GM12878 (cell line): ENCODE results near the gene PGAM2. TPM values are rescaled to one million over a fixed set of nuclear protein-coding genes. Genes with fewer than 3 reads are reported as not detected.

Source experiments
- ATAC-seq: fragments of 200-7000 bp; cut with Tn5 transposase; 3 replicates; pipeline ENCODE4 v1.9.1; 2020; ENCODE audit warnings: mild to moderate bottlenecking, moderate library complexity
- BruUV-seq: library from RNA; stranded (reverse); fragments of 400-500 nt; replicated peaks from 2 replicates; lab custom pipeline; 2021; lab: Mats Ljungman, UMichigan
- CTCF ChIA-PET: fragments of 300-600 bp; sonication (Branson Sonifier 250); formaldehyde crosslinking; extraction: SDS; loops from one replicate; lab custom pipeline; 2021; ENCODE audit warnings: inconsistent platforms; lab: Yijun Ruan, JAX
- POLR2A ChIA-PET: fragments of 350-600 bp; formaldehyde crosslinking; extraction: SDS; loops from one replicate; lab custom pipeline; 2021; ENCODE audit warnings: inconsistent platforms; lab: Charles Lee
- RAD21 ChIA-PET: fragments of 300-600 bp; sonication (Branson Sonifier 250); formaldehyde crosslinking; loops from one replicate; lab custom pipeline; 2023; ENCODE audit warnings: antibody characterized with exemption; ENCODE audit not compliant: unreplicated experiment; lab: Charles Lee
- SMC1A ChIA-PET: fragments of 300-600 bp; sonication (Branson Sonifier 250); formaldehyde crosslinking; loops from one replicate; lab custom pipeline; 2023; ENCODE audit not compliant: unreplicated experiment, uncharacterized antibody; lab: Charles Lee
- DNase-seq: peaks from one replicate; pipeline ENCODE4 v3.0.0-alpha.2; 2011; ENCODE audit warnings: low read depth, low spot score
- FAIRE-seq: peaks from 3 replicates; lab custom pipeline; 2011; peaks lifted over from hg19 to GRCh38; lab: Jason Lieb, UNC
- H2AFZ ChIP-seq: 2 replicates; pipeline ENCODE4 v1.6.0; 2011; ENCODE audit warnings: low read depth, low read length, control low read depth; ENCODE audit not compliant: control insufficient read depth
- H3K27ac ChIP-seq: 2 replicates; pipeline ENCODE4 v1.5.1; 2011; ENCODE audit warnings: control low read depth; ENCODE audit not compliant: control insufficient read depth, insufficient read depth
- H3K27me3 ChIP-seq, 2 experiments: replicated peaks in 1 of 2; 2 replicates each; pipeline versions ENCODE4 v1.6.0 to v1.6.1; 2011; ENCODE audit warnings: low read length in 1 of 2; ENCODE audit not compliant: control insufficient read depth in 2 of 2, insufficient read depth in 2 of 2
- H3K36me3 ChIP-seq, 2 experiments: 2 replicates each; pipeline ENCODE4 v1.5.1; 2011; ENCODE audit warnings: low read length in 1 of 2; ENCODE audit not compliant: control insufficient read depth in 2 of 2, insufficient read depth in 2 of 2
- H3K4me1 ChIP-seq: 2 replicates; pipeline ENCODE4 v1.6.1; 2011; ENCODE audit warnings: mild to moderate bottlenecking, low read length, moderate library complexity, mixed read lengths; ENCODE audit not compliant: control insufficient read depth, insufficient read depth
- H3K4me2 ChIP-seq: 2 replicates; pipeline ENCODE4 v1.6.0; 2011; ENCODE audit warnings: control low read depth; ENCODE audit not compliant: control insufficient read depth, insufficient read depth
- H3K4me3 ChIP-seq: fragments of 200-600 bp; sonication (generic); 2 replicates; pipeline ENCODE4 v1.5.1; 2016
- H3K79me2 ChIP-seq: 2 replicates; pipeline ENCODE4 v1.6.0; 2011; ENCODE audit warnings: low read length; ENCODE audit not compliant: control insufficient read depth, insufficient read depth
- H3K9ac ChIP-seq: 2 replicates; pipeline ENCODE4 v1.8.0; 2011; ENCODE audit warnings: low read length, control low read depth, mixed read lengths; ENCODE audit not compliant: control insufficient read depth, insufficient read depth
- H3K9me3 ChIP-seq: replicated peaks from 3 replicates; pipeline ENCODE4 v1.5.1; 2011; ENCODE audit warnings: mild to moderate bottlenecking, low read length; ENCODE audit not compliant: control insufficient read depth, insufficient read depth
- H4K20me1 ChIP-seq: 2 replicates; pipeline ENCODE4 v1.6.0; 2011; ENCODE audit not compliant: control insufficient read depth, insufficient read depth
- ATF3 ChIP-seq: IDR thresholded peaks from 2 replicates; pipeline ENCODE4 v1.6.1; 2011; ENCODE audit warnings: low read depth, mild to moderate bottlenecking, low read length, moderate library complexity, borderline replicate concordance; ENCODE audit errors: extremely low read depth
- BCL3 ChIP-seq: IDR thresholded peaks from 2 replicates; pipeline ENCODE4 v1.6.1; 2011; ENCODE audit warnings: borderline replicate concordance, low read depth, mild to moderate bottlenecking, moderate library complexity, low read length; ENCODE audit not compliant: insufficient read depth, poor library complexity, severe bottlenecking
- BCLAF1 ChIP-seq: fragments of 450-650 bp; IDR thresholded peaks from 2 replicates; pipeline ENCODE4 v1.6.1; 2017; ENCODE audit warnings: antibody characterized with exemption, mild to moderate bottlenecking, moderate library complexity
- BMI1 ChIP-seq: fragments of 450-650 bp; IDR thresholded peaks from 2 replicates; pipeline ENCODE4 v1.6.1; 2016; ENCODE audit warnings: mild to moderate bottlenecking, moderate library complexity, borderline replicate concordance
- CEBPB ChIP-seq, 2 experiments: fragments of 150-350 bp in 1 of 2; IDR thresholded peaks; 2 replicates each; pipeline ENCODE4 v1.6.1; 2012 to 2014; ENCODE audit warnings: low read depth in 2 of 2, low read length in 2 of 2, borderline replicate concordance in 1 of 2, inconsistent platforms in 1 of 2
- CTCF ChIP-seq, 3 experiments: IDR thresholded peaks in 2 of 3; conservative IDR thresholded peaks in 1 of 3; 2 replicates each; pipeline ENCODE4 v1.5.1; 2011; ENCODE audit warnings: low read depth in 3 of 3, low read length in 3 of 3, mild to moderate bottlenecking in 3 of 3, control low read depth in 2 of 3, moderate library complexity in 2 of 3, inconsistent platforms in 1 of 3, mixed read lengths in 1 of 3; ENCODE audit not compliant: control insufficient read depth in 2 of 3, insufficient read depth in 1 of 3; ENCODE audit errors: extremely low read depth in 1 of 3
- FOS ChIP-seq: IDR thresholded peaks from 3 replicates; pipeline ENCODE4 v1.6.1; 2011; ENCODE audit warnings: borderline replicate concordance; ENCODE audit not compliant: insufficient read length; ENCODE audit errors: extremely low read depth
- HCFC1 ChIP-seq: fragments of 150-350 bp; IDR thresholded peaks from 2 replicates; pipeline ENCODE4 v1.6.1; 2014; ENCODE audit warnings: low read length
- IKZF2 ChIP-seq, 2 experiments: fragments of 450-650 bp; IDR thresholded peaks; 2 replicates each; pipeline ENCODE4 v1.6.1; 2017; ENCODE audit warnings: mild to moderate bottlenecking in 2 of 2, moderate library complexity in 2 of 2
- NFIC ChIP-seq: IDR thresholded peaks from 2 replicates; pipeline ENCODE4 v1.6.1; 2012; ENCODE audit warnings: low read depth, mild to moderate bottlenecking, inconsistent platforms, low read length, moderate library complexity
- NKRF ChIP-seq: fragments of 450-650 bp; conservative IDR thresholded peaks from 2 replicates; pipeline ENCODE4 v1.6.1; 2017; ENCODE audit warnings: mild to moderate bottlenecking, moderate library complexity
- POLR2AphosphoS5 ChIP-seq: IDR thresholded peaks from 2 replicates; pipeline ENCODE4 v1.6.1; 2011; ENCODE audit warnings: mild to moderate bottlenecking, low read length, inconsistent platforms
- RBBP5 ChIP-seq: fragments of 200-600 bp; sonication (generic); conservative IDR thresholded peaks from 2 replicates; pipeline ENCODE4 v1.6.1; 2016
- STAT1 ChIP-seq: fragments of 450-650 bp; conservative IDR thresholded peaks from 2 replicates; pipeline ENCODE4 v1.6.1; 2014; ENCODE audit warnings: antibody characterized with exemption, mild to moderate bottlenecking
- WGBS: methylation state at CpG from one replicate; pipeline ENCODE4 v1.1.6; 2016; ENCODE audit warnings: low lambda C conversion rate; ENCODE audit not compliant: insufficient replicate concordance, insufficient coverage; ENCODE audit errors: missing lambda C conversion rate; 5-methylcytosine and 5-hydroxymethylcytosine counted together
- in situ Hi-C: fragments of 300-500 bp; cut with MboI; formaldehyde crosslinking; loops from 9 replicates; pipeline ENCODE4 v1.14.3; 2018; ENCODE audit warnings: mixed read lengths
- intact Hi-C: fragments of 100-400 bp; cut with micrococcal nuclease; formaldehyde crosslinking; loops from one replicate; pipeline ENCODE4 v1.14.2; 2022; ENCODE audit not compliant: unreplicated experiment
- polyA plus RNA-seq, 11 experiments: library from polyadenylated mRNA; depleted of rRNA in 4 of 11; unstranded in 6 of 11; stranded (reverse) in 5 of 11; fragments of >200 nt; fragmentation: Nextera tagmentation in 4 of 11; fragmentation: Illumina TruSeq in 1 of 11; extraction: Ambion mirVana in 4 of 11; extraction: Trizol in 1 of 11; gene quantifications; 1 replicate in 1 of 11; 2 replicates in 10 of 11; pipeline versions ENCODE4 v1.2.1 to v1.2.3, GENCODE V29; 2011 to 2016; ENCODE audit warnings: inconsistent platforms in 2 of 11, missing spikeins in 2 of 11, low read depth in 1 of 11
- total RNA-seq, 4 experiments: library from RNA; depleted of rRNA in 3 of 4; stranded (reverse); fragments of >200 nt in 3 of 4; fragmentation: Illumina TruSeq in 1 of 4; extraction: Trizol in 1 of 4; gene quantifications; 2 replicates each; pipeline versions ENCODE4 v1.2.1 to v1.2.3, GENCODE V29; 2013 to 2021

Gene PGAM2
- total and polyA plus RNA-seq, 10 of the 15 experiments (the other 5 are each of a cell fraction or from before 2014, with no cell fraction given), result not detected

- ATAC-seq (peak; percentile 92), FAIRE-seq (peak; percentile 38), DNase-seq (peak; percentile 88)
- H3K4me3 ChIP-seq, result peak overlapping the region; percentile 65
- ChIA-PET POLR2A (no interaction called here), SMC1A (no interaction called here), RAD21 (no interaction called here), CTCF (no interaction called here)
- no peaks in the 10 kb centered on the region for H3K9me3 ChIP-seq
- peak overlapping the region; percentile 52 for H3K4me2 ChIP-seq
- peak overlapping the region; percentile 65 for H2AFZ ChIP-seq
- H3K27me3 ChIP-seq, result no peaks in the 10 kb centered on the region
- no TSS peak for BruUV-seq
- H3K36me3 ChIP-seq, result peaks cover 4 to 15% of the 10 kb centered on the region in 2 experiments
- intact Hi-C loops, result loop anchor here (1.0 to 2.0 kb wide), 2 partner anchors 40 to 63 kb away; partner anchors contain the start of gene POLD2
- peak overlapping the region; percentile 61 for H3K27ac ChIP-seq
- H3K9ac ChIP-seq, result peak overlapping the region; percentile 51
- in situ Hi-C loops, result no loop called here
- under 1% methylated on average over 40 of the region's 54 CpGs for WGBS
- no peaks in the 10 kb centered on the region for H4K20me1 ChIP-seq
- H3K4me1 ChIP-seq, result peaks cover 18% of the 10 kb centered on the region
- H3K79me2 ChIP-seq, result peaks cover 22% of the 10 kb centered on the region
- TF ChIP-seq IKZF2 (IDR thresholded peaks at IDR 0.05) (no peak), STAT1 (no peak), BCLAF1 (no peak), ATF3 (no peak), CTCF (IDR thresholded peaks at IDR 0.05 in 2 of 3, conservative IDR thresholded peaks at IDR 0.05 in 1 of 3; ENCODE audit: control insufficient read depth in 2 of 3, extremely low read depth in 1 of 3, insufficient read depth in 1 of 3, low read depth in 3 of 3, low read length in 3 of 3) (no peak), BMI1 (no peak), NKRF (peak; percentile 36; the same call in 1 of the 2 replicates), BCL3 (no peak), RBBP5 (no peak), CEBPB (IDR thresholded peaks at IDR 0.05; ENCODE audit: borderline replicate concordance in 1 of 2, low read depth in 2 of 2, low read length in 2 of 2) (no peak), POLR2AphosphoS5 (no peak), FOS (peak; percentile 59), HCFC1 (no peak; the same call in 1 of the 2 replicates), NFIC (no peak)
These were observed 17.3 kb upstream of the PGAM2 start for GRCh38 chr7:44082541-44083207.
